GM21526 (cell line): ENCODE data around the gene NTM.
"Not testable (repeated sequence)": the region's sequence is repeated elsewhere in the genome, so short reads cannot be mapped to it uniquely, and the experiment has no call there.

Experiments used
- ATAC-seq: cut with Tn5 transposase; IDR thresholded peaks from one replicate; pipeline ENCODE4 v1.9.1; 2021; ENCODE audit warnings: moderate library complexity; ENCODE audit not compliant: unreplicated experiment, low FRiP score

Gene NTM

DNA sequence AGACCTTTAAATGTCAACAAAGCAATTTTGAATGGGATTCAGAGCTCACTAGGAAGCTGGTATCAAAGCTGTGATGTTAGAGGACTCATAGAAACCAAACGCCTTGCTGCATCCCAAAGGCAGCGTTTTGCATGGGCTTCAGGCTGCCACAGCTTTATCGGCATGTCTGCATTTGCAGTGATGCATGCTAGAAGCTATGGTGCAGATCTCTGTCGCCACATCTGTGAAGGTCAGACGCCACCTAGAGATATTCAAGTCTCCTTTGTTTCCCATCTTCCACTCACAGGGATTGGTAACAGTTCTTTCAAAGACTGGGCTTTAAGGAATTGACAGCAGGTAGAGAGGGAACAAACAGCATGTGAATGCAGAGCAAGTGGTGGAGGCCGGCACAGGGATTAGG lies 47.8 kb downstream of the NTM start:
- no peak for ATAC-seq

DNA sequence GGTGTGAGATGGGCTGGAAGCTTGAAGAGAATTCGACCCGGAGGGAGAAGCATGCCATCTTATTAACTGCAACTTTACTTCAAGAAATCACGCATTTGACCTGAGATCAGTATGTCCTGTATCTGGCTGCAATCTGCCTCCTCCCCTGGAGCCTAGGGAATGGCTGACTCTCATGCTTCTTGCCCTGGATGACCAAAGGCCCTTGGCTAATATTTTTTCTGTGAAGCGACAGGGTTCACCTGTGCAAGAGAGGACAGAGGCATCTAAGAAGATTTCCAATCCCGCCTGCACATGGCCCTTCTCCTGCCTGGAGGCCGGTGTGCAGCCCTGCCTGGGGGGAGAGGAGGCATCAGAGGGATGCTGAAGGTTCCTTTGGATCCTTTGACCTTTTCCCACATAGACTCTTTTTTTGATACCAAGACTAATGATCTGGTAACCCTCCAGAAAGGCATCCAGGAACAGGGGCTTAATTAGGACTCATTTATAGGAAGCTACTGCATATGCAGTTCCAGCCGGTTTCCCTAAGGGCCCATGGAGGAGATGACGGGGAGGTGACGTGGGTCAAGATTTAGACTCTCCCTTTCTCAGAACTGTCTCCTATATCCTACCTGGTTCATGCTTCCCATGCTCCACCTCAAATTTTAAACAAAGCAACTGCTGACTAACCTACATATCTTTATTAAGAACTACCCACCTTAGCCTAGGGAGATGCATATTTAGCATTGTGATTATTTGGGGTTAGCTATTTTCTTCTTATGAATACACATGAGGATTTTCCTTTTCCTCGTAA lies 50.8 kb downstream of the NTM start:
- ATAC-seq = no peak

DNA sequence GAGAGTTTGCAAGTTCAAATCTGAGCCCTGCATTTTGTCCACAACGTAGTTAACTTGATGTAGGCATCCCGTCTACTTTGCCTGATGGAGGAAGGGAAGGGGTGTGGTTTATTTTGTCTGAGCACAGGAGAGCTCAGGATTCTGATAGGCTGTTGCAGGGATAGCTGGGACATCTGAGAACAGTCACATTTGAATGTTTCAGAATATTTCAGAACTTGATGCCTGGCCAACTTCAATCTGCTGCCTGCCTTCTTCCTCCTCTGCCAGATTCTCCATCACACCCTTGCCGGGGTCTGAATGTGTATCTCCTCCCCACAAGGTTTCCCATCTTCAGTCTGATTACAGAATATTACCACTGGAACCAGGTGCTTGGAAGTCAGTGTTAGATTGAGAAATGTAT lies 51.6 kb downstream of the NTM start:
- ATAC-seq = no peak

DNA sequence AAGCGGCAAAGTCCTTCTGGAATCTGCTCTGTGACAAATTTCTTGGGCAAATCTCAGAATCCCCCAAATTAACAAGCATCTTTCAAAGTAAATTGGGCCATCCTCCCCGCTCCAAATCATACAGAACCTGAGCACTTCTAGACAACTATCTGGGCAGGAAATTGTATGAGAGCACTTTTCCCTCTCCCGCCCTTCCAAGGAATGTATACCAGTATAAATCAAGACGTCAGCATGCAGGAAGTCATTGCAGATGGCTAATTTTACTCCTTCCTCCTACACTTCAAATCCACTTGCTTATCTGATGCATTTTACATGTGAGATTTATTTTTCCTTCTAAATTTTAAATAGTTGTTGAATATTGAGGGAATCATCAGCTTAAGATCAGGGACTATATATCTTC lies 52.1 kb downstream of the NTM start:
- ATAC-seq = no peak

DNA sequence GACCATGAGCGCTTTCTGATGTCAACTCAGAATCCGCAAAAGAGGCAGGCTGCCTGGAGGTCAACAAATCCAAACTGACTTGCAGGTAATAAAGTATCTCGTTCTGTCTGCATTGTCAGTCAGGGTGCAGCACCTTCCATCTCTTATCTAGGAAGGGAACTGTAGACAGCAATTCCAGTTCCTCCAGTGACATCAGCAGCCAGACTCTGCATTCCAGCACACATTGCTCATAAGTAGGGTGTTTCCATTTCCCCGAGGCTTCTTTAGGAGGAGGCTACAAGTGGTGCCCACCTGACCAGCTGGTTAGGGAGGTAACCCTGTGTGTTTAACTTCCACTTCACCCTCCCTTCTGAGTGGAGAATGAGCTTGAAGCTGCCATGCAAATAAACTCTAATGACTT lies 53.3 kb downstream of the NTM start:
- no peak for ATAC-seq

DNA sequence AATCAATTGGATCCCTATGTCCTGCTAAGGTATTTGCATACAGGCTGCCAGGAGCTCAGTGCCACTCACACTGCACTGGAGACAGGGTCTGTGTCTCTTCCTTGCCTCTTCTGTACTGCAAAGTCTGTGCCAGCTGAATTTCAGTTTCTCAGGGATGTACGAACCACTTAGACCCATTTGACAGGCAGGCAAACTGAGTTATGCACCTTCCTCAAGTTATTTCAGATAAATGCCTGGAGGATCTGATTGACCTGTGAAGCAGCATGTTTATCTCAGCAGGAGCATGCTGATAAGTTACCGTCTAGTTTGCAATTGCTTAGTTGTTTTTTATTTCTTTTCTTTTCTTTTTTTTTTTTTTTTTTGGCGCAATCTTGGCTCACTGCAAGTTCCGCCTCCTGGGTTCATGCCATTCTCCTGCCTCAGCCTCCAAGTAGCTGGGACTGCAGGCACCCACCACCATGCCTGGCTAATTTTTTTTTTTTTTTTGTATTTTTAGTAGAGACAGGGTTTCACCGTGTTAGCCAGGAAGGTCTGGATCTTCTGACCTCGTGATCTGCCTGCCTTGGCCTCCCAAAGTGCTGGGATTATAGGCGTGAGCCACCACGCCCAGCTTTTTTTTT lies 54.0 kb downstream of the NTM start:
- not testable (repeated sequence) for ATAC-seq

DNA sequence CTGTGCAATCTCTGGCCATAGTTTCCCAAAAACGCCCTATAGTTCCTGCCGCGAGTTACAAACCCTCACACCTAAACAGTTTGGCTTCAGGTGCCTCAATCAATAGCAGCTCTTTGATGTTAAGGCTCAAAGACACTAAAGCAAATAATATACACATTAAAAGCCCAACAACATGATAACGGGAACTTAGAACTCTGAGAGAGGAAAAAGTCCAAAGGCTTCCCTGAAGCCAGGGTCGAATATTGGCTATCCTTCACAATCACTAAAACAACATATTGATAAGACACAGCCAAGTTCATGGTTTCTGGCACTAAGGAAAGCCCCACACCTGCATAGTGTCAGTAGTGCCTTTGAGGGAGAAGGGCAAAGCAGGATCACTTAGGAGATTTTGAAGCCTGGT lies 54.9 kb downstream of the NTM start:
- no peak for ATAC-seq

DNA sequence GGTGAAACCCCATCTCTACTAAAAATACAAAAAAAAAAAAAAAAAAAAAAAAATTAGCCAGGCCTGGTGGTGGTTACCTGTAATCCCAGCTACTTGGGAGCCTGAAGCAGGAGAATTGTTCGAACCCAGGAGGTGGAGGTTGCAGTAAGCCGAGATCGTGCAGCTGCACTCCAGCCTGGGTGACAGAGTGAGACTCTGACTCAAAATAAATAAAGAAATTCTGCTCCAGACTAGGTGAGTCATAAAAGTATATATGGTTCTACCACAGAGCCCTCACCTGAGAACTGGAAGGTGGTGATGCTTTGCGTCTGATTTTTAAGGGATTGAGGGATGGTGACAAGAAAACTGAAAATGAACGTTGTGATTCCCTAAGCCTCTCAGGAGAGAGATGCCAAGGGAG lies 58.4 kb downstream of the NTM start:
- ATAC-seq = no peak

DNA sequence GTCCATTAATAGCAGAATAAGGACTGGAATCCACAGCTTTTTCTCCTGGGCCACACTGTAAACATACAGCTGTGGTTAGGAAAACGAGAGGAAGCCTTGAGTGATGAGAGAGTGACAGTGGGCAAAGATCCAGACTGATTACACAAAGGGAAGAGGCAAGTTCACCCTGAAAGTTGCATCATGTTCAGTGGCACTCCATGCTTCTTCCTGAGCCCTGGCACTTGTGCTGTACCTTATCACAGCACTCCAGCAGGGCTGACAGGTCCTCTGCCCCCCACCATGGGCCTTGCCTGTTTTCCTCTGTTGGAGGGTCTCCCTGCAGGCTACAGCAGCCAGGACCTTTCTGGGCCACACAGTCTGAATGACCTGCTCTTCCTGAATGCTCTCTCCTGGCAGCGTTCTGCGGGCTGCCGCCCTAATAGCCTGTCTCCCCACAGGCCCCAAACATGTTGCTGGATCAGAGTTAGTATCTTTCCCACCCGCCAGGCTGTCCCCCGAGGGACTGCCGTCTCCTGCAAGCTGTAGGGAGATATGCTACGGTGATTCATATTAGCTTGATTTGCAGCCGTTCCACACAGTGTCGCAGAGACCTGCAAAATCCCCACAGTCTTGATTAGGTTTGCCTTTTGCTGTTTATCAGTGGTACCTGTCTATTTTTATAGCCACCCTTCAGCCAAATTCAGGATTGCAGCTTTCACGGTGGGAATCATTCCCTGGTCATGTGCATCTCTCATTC lies 60.2 kb downstream of the NTM start:
- no peak for ATAC-seq

DNA sequence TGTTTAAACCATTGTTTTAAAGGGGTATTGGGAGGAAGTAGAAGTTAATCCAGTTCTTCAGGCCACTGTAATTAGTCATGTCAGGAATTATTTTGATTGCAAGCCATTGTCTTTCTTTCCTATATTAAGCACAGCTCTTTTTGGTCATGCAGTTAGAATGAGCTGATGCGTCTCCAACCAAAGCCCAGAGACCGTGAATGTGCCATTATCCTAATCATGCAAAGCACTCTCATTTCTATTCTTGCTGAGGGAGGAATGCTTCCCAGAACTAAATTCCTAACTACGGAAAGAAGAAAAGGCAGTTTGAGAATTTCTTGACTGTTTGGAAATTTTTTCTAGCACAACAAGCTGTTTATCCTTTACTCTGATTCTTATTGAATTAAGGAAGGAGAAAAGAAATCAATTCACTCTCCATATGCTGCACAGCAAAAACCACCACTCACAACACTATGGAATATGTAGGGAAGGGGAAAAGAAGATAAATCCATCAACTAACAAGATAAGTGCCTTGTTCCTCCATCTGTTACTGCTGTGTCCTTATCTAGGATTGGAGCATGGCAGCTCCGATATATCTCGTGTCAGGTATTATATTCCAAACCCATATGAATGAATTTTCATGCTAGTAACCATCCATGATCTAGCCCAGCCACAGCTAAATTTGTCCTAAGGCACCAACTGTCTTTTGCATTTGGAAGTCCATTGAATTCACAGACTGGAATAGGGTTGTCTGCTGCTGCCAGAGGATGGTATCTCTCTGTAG lies 70.8 kb downstream of the NTM start:
- no peak for ATAC-seq

DNA sequence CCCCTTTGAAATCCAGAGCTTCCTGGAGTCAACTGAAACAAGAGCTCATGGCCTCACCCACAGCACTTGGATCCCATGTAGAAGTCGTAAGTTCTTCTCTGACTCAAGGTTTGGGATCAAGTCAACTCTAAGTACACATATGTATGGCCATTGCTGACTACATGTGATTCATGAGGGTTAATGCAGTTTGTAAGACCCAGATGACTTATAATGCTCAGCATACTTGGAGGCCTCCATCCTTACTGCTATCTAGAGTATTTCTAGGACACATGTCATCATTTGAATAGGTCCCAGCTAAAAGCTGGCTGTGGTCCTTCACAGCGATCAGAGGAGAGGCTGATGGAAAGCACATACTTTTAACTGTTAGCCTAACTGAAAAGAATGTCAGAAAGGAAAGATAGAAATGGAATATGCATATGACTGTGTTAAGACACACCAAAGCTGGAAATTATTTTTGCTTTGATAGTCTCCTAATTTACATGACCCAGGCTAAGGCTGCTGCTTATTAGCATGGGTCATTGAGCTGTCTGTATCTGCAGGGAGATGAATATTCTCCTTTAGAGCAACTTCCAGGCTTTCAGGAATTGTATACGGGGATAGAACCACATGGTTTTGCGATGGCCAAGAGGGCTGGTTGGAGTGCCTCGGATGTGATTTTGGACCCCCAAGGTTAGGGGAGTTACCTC lies 76.3 kb downstream of the NTM start:
- ATAC-seq = no peak

DNA sequence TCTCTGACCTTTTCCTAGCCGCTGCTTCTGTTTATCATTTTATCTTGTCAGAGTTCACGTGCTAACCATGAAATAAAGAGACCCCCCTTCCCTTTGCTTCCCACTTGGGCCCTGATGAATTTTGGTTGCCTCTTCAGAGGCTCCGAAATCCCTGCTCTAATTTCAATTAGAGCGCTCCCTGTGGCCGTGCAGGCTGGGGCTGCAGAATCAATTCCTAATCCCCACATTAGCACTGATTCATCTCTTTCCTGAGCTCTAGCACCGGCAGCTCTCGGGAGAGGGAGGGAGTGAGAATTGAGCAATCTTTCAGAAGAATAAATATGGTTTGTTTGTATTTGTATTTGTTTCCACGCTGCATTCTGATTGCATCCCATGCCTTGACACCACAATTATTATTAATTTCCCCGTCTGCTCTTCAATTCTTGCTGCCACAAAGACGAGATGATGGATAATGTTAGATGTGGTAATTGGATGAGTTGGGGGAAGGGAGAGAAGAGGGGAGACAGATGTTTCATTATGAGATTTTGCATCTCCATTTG lies 76.9 kb downstream of the NTM start:
- ATAC-seq = no peak

DNA sequence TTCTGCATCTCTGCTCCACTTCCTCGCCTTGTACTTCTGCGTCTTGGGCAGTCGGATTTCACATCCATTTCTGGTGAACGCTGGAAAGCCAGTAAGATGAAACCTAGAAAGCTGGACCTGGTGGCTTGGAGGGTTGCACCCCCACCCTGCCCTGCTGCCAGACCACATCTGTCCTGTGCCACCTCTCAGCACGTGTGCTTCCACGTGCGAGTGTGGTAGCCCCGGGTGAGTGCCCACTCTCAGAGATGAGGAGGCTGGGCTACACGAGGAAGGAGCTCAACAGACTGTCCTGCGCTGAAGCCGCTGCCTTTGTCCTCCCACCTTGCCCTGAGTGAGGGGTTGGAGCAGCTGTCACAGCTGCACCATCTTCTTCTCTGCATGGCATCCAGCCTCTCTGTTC lies 77.5 kb downstream of the NTM start:
- no peak for ATAC-seq

DNA sequence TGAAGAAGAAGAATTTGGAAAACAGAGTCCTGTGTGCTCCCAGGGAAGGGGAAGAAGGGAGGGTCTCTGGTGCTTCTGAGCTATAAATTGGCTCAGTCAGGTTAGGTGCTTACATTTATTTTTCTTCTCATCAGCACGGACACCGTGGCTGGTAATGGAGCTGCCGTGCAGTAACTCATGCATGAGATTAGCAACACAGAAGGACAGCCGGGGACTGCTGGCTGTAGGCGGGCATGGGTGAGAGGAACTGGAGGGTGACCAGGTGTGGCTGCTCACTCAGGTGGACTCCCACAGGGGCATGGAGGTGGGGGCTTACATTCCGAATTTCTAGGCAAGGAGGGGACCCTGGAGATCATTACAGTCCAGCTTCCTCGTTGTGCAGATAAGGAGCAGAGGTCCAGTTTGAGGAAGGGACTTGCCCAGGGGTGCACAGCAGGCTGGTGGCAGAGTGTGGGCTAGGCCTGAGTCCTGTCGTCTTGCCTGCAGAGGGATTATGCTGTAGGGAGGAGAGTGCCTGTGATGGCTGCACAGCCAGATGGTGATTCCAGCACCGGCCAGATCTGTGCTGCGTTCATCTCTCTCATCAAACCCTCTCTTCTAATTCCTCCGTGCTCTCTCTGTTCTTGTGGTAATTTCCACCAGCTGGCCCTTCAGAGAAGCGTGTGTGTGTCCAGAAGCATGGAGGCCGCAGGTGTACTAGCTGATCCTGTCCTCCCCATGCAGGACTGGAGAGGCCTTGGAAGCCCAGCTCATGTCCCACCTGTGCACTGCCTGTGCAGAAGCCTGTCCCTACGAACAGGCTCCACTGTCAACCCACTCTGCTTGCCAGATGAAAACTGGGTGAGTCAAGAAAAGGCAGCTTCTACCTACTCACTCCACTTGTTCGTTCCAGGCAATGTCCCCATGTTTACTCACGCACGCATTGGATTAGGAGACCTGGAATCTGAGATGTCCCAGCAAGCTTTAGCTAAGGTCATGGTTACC lies 78.9 kb downstream of the NTM start:
- no peak for ATAC-seq

DNA sequence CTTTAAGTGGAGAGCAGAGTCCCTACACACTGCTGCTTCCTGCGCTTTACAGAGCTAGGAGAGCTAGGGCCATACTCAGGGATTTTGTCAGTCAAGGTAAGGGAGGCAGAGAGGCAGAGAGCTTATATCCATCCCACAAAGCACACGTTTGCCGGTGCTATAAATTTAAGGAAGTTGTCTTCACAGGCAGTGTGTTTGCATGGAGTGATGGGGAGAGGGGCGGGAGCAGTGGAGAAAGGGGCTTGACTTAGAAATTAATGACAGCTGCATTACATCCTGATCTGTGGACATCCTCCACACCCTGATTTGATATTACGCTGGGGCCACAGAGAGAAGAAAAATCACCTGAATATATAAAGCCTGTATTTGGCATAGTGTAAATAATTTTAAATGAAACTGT lies 84.1 kb downstream of the NTM start:
- no peak for ATAC-seq

DNA sequence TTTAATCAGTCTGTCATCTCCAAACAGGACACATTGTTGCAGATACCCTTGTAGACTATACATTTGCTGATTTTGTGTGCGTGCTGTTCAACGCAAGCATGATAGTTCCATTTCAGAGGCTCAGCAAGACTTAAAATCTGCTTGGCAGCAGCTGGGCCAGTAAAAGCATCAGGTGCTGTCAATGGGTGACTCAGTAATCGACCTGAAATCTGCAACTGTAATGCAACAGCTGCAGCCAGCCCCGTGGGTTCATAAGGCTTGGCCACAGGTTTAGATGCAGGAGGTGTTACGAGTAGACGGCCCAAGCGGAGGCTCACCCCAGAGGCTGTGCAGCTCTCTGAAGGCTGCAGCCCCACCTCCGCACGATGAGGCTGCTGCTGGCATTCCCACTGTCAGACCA lies 84.6 kb downstream of the NTM start:
- no peak for ATAC-seq

DNA sequence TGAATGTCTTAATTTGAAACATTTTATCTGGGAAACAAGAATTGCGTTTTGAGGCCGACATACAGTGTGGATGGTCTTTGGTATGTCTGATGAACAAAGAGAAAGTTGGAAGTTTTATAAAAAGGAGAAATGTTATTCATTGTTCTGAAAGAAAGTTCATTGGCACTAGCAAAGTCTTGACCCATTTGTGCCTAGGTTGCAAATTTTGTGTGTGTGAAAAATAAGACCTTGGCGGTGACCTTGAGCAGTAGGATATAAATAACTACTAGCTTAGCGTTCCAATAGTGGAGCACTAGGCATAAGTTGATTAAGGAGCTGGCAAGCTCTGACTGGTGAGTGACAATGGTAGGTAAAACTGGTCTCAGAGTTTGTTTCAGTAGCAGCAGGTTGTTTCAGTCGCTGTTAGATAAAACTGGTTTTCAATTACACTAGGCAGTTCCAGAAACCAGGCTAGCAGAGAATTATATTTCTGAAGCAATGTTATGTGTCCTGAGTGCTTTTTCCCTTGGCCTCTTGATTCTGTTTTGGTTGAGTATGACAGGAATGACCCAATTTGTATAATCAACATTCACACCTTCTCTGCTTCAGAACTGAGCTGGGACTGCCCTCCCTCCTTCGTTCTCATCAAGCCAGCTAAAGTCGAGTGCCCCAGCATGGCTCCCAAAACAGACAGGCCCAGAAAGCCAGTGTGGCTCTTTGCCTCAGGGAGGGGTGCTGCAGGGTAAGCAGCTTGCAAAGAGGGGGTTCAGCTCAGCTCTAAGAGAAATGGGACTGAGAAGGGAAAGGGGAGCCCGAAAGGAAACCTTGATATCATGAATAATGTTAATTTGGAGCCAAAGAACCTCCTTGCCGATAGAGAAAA lies 85.7 kb downstream of the NTM start:
- no peak for ATAC-seq

DNA sequence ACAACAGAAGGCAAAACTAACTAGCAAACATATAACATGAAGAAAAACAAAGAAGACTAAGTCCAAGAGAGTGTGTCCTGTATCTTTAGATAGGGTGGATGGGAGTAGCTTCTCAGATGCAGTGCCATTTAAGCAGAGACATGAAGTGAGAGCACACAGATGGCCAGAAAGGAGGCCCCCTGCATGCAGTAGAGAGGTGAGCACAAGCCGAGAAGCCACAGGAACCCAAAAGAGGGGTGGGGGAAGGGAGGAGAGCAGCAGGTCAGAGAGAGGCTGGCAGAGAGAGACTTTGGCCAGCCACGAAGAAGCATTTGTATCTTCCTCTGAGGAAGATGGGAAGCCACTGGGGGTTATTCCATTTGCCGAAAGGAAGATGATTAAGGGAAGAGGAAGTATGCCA lies 86.7 kb downstream of the NTM start:
- no peak for ATAC-seq
